HepG2 (cell line): ENCODE measurements around the gene ZCWPW2. TPM values are rescaled to one million over a fixed set of nuclear protein-coding genes. Genes with fewer than 3 reads are reported as not detected.

Source experiments
- ATAC-seq: fragments of 200-7000 bp; cut with Tn5 transposase; 3 replicates; pipeline ENCODE4 v1.9.1; 2020; ENCODE audit warnings: mild to moderate bottlenecking, moderate library complexity
- BruUV-seq: library from RNA; stranded (reverse); fragments of 400-500 nt; replicated peaks from 2 replicates; lab custom pipeline; 2021; lab: Mats Ljungman, UMichigan
- CTCF ChIA-PET: fragments of 300-600 bp; formaldehyde crosslinking; extraction: SDS; loops from one replicate; lab custom pipeline; 2021; ENCODE audit warnings: low total read pairs, inconsistent platforms, low intra/inter-chr PET ratio; lab: Yijun Ruan, JAX
- POLR2A ChIA-PET: fragments of 350-600 bp; sonication (Branson Sonifier 250); formaldehyde crosslinking; loops from one replicate; lab custom pipeline; 2020; ENCODE audit warnings: antibody characterized with exemption, inconsistent platforms; lab: Yijun Ruan, JAX
- DNase-seq: peaks from one replicate; pipeline ENCODE4 v3.0.0-alpha.2; 2015; ENCODE audit warnings: low spot score
- FAIRE-seq: peaks from 3 replicates; lab custom pipeline; 2011; peaks lifted over from hg19 to GRCh38; lab: Jason Lieb, UNC
- H2AFZ ChIP-seq: one replicate; pipeline ENCODE4 v1.6.1; 2011; ENCODE audit warnings: low read length, inconsistent platforms
- H3K27ac ChIP-seq: fragments of 300-600 bp; 3 replicates; pipeline ENCODE4 v1.8.0; 2011; ENCODE audit warnings: mixed run types, mild to moderate bottlenecking, mixed read lengths, low read length, inconsistent platforms; ENCODE audit not compliant: insufficient read depth; ENCODE audit errors: extremely low read length
- H3K27me3 ChIP-seq, 2 experiments: fragments of 200-600 bp in 1 of 2; 2 replicates in 1 of 2; 3 replicates in 1 of 2; pipeline versions ENCODE4 v1.6.0 to v1.8.0; 2011; ENCODE audit warnings: low read length in 2 of 2, mild to moderate bottlenecking in 2 of 2, moderate library complexity in 2 of 2, inconsistent platforms in 1 of 2; ENCODE audit not compliant: insufficient read depth in 2 of 2, control insufficient read depth in 1 of 2
- H3K36me3 ChIP-seq, 2 experiments: fragments of 200-600 bp in 1 of 2; replicated peaks in 1 of 2; 2 replicates in 1 of 2; 3 replicates in 1 of 2; pipeline versions ENCODE4 v1.5.1 to v1.8.0; 2011; ENCODE audit warnings: low read length in 2 of 2, inconsistent platforms in 1 of 2; ENCODE audit not compliant: insufficient read depth in 2 of 2, control insufficient read depth in 1 of 2
- H3K4me1 ChIP-seq: 2 replicates; pipeline ENCODE4 v1.5.1; 2012; ENCODE audit warnings: low read length, inconsistent platforms; ENCODE audit not compliant: insufficient read depth
- H3K4me2 ChIP-seq: 2 replicates; pipeline ENCODE4 v1.6.0; 2011; ENCODE audit warnings: low read depth, low read length, inconsistent platforms
- H3K4me3 ChIP-seq, 3 experiments: fragments of 200-600 bp in 1 of 3; sonication (generic), shearing (Covaris generic) in 1 of 3; replicated peaks in 1 of 3; 2 replicates each; pipeline ENCODE4 v1.5.1; 2011 to 2016; ENCODE audit warnings: low read length in 3 of 3, inconsistent platforms in 2 of 3, low read depth in 2 of 3, mild to moderate bottlenecking in 2 of 3, control low read depth in 1 of 3, mixed read lengths in 1 of 3; ENCODE audit not compliant: insufficient read depth in 1 of 3
- H3K79me2 ChIP-seq: one replicate; pipeline ENCODE4 v1.6.1; 2011; ENCODE audit warnings: low read length, inconsistent platforms; ENCODE audit not compliant: insufficient read depth
- H3K9ac ChIP-seq: 2 replicates; pipeline ENCODE4 v1.6.0; 2011; ENCODE audit warnings: mild to moderate bottlenecking, low read depth, low read length, inconsistent platforms; ENCODE audit not compliant: insufficient read depth
- H3K9me3 ChIP-seq: 2 replicates; pipeline ENCODE4 v1.5.1; 2012; ENCODE audit warnings: mild to moderate bottlenecking, low read length
- H4K20me1 ChIP-seq: 2 replicates; pipeline ENCODE4 v1.6.0; 2011; ENCODE audit warnings: inconsistent platforms, mild to moderate bottlenecking, low read length, moderate library complexity; ENCODE audit not compliant: insufficient read depth
- ARHGAP35 ChIP-seq: sonication (generic); formaldehyde crosslinking; IDR thresholded peaks from 2 replicates; pipeline ENCODE4 v1.9.0; 2022; ENCODE audit warnings: mild to moderate bottlenecking, inconsistent platforms, moderate library complexity, missing genetic modification reagents, borderline replicate concordance
- CBX1 ChIP-seq: IDR thresholded peaks from one replicate; pipeline ENCODE4 v1.6.1; 2016; ENCODE audit warnings: antibody characterized with exemption, low read depth
- FIP1L1 ChIP-seq: fragments of 200-400 bp; formaldehyde crosslinking; IDR thresholded peaks from 2 replicates; pipeline ENCODE4 v1.6.1; 2018; ENCODE audit warnings: low read depth, mild to moderate bottlenecking, low read length, moderate library complexity, borderline replicate concordance; ENCODE audit not compliant: insufficient read depth
- FLYWCH1 ChIP-seq: sonication (generic); formaldehyde crosslinking; IDR thresholded peaks from 2 replicates; pipeline ENCODE4 v1.8.1; 2023; ENCODE audit warnings: mild to moderate bottlenecking, missing genetic modification reagents
- KLF16 ChIP-seq, 2 experiments: sonication (generic) in 1 of 2; formaldehyde crosslinking in 1 of 2; IDR thresholded peaks; 2 replicates each; pipeline versions ENCODE4 v1.6.1 to v1.8.0; 2016 to 2023; ENCODE audit warnings: missing genetic modification reagents in 2 of 2, missing compliant biosample characterization in 1 of 2
- LBX2 ChIP-seq: sonication (generic); formaldehyde crosslinking; IDR thresholded peaks from 2 replicates; pipeline ENCODE4 v1.5.0; 2020; ENCODE audit warnings: missing genetic modification reagents, mild to moderate bottlenecking, borderline replicate concordance
- SMAD1 ChIP-seq: sonication (generic); formaldehyde crosslinking; IDR thresholded peaks from 2 replicates; pipeline ENCODE4 v1.4.0; 2020; ENCODE audit warnings: missing genetic modification reagents, low read depth, mild to moderate bottlenecking, borderline replicate concordance
- XBP1 ChIP-seq: sonication (generic); formaldehyde crosslinking; IDR thresholded peaks from 2 replicates; pipeline ENCODE4 v1.5.0; 2020; ENCODE audit warnings: missing genetic modification reagents
- ZBTB44 ChIP-seq: sonication (generic); formaldehyde crosslinking; IDR thresholded peaks from 2 replicates; pipeline ENCODE4 v1.4.0; 2020; ENCODE audit warnings: missing genetic modification reagents
- ZFP36L2 ChIP-seq: sonication (generic); formaldehyde crosslinking; IDR thresholded peaks from 2 replicates; pipeline ENCODE4 v1.4.0; 2020; ENCODE audit warnings: missing genetic modification reagents
- ZFP62 ChIP-seq: sonication (generic); formaldehyde crosslinking; IDR thresholded peaks from 2 replicates; pipeline ENCODE4 v1.4.0; 2020; ENCODE audit warnings: missing genetic modification reagents
- ZNF558 ChIP-seq: sonication (generic); formaldehyde crosslinking; IDR thresholded peaks from 2 replicates; pipeline ENCODE4 v1.9.0; 2022; ENCODE audit warnings: mild to moderate bottlenecking, missing genetic modification reagents, borderline replicate concordance
- ZNF704 ChIP-seq: sonication (generic); formaldehyde crosslinking; IDR thresholded peaks from 2 replicates; pipeline ENCODE4 v1.8.1; 2023; ENCODE audit warnings: mild to moderate bottlenecking, inconsistent platforms, moderate library complexity, missing genetic modification reagents, borderline replicate concordance
- WGBS: methylation state at CpG from one replicate; pipeline ENCODE4 v1.1.6; 2017; ENCODE audit warnings: low lambda C conversion rate; 5-methylcytosine and 5-hydroxymethylcytosine counted together
- in situ Hi-C: cut with HindIII; loops from 2 replicates; pipeline ENCODE4 v1.10.0; 2017; ENCODE audit warnings: low pct_unique_long_range_greater_than_20kb; ENCODE audit not compliant: extremely low pct_ligation_motif_present
- intact Hi-C: fragments of 100-400 bp; cut with micrococcal nuclease; formaldehyde crosslinking; loops from one replicate; pipeline ENCODE4 v1.10.0; 2022; ENCODE audit not compliant: unreplicated experiment
- polyA plus RNA-seq, 8 experiments: library from polyadenylated mRNA; depleted of rRNA in 3 of 8; stranded (reverse) in 7 of 8; unstranded in 1 of 8; fragments of >200 nt; fragmentation: Illumina TruSeq in 4 of 8; extraction: Trizol in 4 of 8; gene quantifications; 2 replicates each; pipeline versions ENCODE4 v1.2.1 to v1.2.3, GENCODE V29; 2011 to 2016; ENCODE audit warnings: low read depth in 4 of 8, missing spikeins in 1 of 8, mixed read lengths in 1 of 8; ENCODE audit not compliant: insufficient read depth in 1 of 8
- total RNA-seq, 5 experiments: library from RNA; depleted of rRNA; stranded (reverse); fragments of >200 nt; fragmentation: Illumina TruSeq; extraction: Trizol; gene quantifications; 2 replicates each; pipeline ENCODE4 v1.2.3, GENCODE V29; 2016; ENCODE audit warnings: low read depth in 1 of 5
- TF ChIP-seq, protein P1 (sequence below): sonication (generic); formaldehyde crosslinking; IDR thresholded peaks from 2 replicates; pipeline ENCODE4 v1.4.0; 2020; ENCODE audit warnings: mild to moderate bottlenecking, missing genetic modification reagents, borderline replicate concordance

ZCWPW2 gene
- total and polyA plus RNA-seq, 2 of the 13 experiments (the other 11 are each of a cell fraction or from before 2014, with no cell fraction given): 0.17 to 0.53 TPM

DNA sequence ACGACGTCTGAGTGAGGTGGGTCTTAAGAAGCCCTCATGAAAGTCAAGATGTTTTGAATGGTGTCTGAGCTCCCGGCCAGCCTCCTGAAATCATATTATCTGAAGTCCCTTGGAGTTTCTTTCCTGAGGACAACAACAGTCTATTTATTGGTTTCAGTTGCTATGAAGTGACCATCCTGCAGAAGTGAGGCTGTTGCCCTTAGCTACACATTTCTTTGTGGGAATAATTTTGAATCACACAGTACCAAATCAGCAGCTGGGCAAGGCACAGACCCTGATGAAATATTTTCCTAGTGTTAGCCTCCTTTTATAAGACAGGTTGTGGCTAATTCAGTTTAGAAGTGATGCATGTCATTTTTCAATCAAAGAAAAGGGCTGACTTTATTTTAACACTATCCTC is 220.8 kb downstream of the ZCWPW2 start:
- DNase-seq (no peak), FAIRE-seq (no peak), ATAC-seq (no peak)
- intact Hi-C loops: no loop called here
- H3K4me3 ChIP-seq: no peak overlapping the region
- no peaks in the 10 kb centered on the region for H3K36me3 ChIP-seq
- CTCF ChIA-PET: no interaction called here
- H3K79me2 ChIP-seq: no peaks in the 10 kb centered on the region
- in situ Hi-C loops: no loop called here
- no peak overlapping the region for H3K27ac ChIP-seq
- no peak overlapping the region for H2AFZ ChIP-seq
- no peaks in the 10 kb centered on the region for H3K4me1 ChIP-seq
- TF ChIP-seq FLYWCH1 (CRISPR knock-in tag): no peak
- POLR2A ChIA-PET: no interaction called here
- 0% methylated on average over 3 of the region's 3 CpGs for WGBS
- no peak overlapping the region for H3K4me2 ChIP-seq
- H3K9ac ChIP-seq: no peak overlapping the region
- H4K20me1 ChIP-seq: no peaks in the 10 kb centered on the region
- H3K27me3 ChIP-seq: peaks cover 0 to under 1% of the 10 kb centered on the region in 2 experiments; a peak in 1 of 5 replicates
- no peaks in the 10 kb centered on the region for H3K9me3 ChIP-seq
- no TSS peak for BruUV-seq

GRCh38 chr3:28574036-28574435 is 225.5 kb downstream of the ZCWPW2 start:
- no peak for FAIRE-seq
- H3K27me3 ChIP-seq: peaks cover 1 to 14% of the 10 kb centered on the region in 2 experiments; a peak in 2 of 5 replicates
- CTCF ChIA-PET: no interaction called here
- no peak for TF ChIP-seq LBX2 (CRISPR knock-in tag)
- no peak for TF ChIP-seq SMAD1
- TF ChIP-seq ZNF704 (CRISPR knock-in tag): no peak
- TF ChIP-seq ZNF558 (CRISPR knock-in tag): no peak
- TF ChIP-seq KLF16 (CRISPR knock-in tag; IDR thresholded peaks at IDR 0.05): no peak
- no peak for TF ChIP-seq CBX1
- TF ChIP-seq, protein P1, sequence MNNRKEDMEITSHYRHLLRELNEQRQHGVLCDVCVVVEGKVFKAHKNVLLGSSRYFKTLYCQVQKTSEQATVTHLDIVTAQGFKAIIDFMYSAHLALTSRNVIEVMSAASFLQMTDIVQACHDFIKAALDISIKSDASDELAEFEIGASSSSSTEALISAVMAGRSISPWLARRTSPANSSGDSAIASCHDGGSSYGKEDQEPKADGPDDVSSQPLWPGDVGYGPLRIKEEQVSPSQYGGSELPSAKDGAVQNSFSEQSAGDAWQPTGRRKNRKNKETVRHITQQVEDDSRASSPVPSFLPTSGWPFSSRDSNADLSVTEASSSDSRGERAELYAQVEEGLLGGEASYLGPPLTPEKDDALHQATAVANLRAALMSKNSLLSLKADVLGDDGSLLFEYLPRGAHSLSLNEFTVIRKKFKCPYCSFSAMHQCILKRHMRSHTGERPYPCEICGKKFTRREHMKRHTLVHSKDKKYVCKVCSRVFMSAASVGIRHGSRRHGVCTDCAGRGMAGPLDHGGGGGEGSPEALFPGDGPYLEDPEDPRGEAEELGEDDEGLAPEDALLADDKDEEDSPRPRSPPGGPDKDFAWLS (CRISPR knock-in tag): no peak
- no peak for TF ChIP-seq ARHGAP35
- no peak for TF ChIP-seq ZFP36L2 (CRISPR knock-in tag)
- TF ChIP-seq XBP1 (CRISPR knock-in tag): no peak
- no peak for TF ChIP-seq ZBTB44 (CRISPR knock-in tag)
- no peak for TF ChIP-seq FIP1L1
- TF ChIP-seq ZFP62: no peak

More at GRCh38 chr3:28574036-28574435, 225.5 kb downstream of the ZCWPW2 start:
- H3K4me2 ChIP-seq: no peak overlapping the region
- H3K9me3 ChIP-seq: no peaks in the 10 kb centered on the region
- no peaks in the 10 kb centered on the region for H3K79me2 ChIP-seq
- no peak for ATAC-seq
- H2AFZ ChIP-seq: no peak overlapping the region
- no peaks in the 10 kb centered on the region for H3K4me1 ChIP-seq
- WGBS: 0% methylated on average over 5 of the region's 5 CpGs
- no peaks in the 10 kb centered on the region for H4K20me1 ChIP-seq
- no peak for DNase-seq
- intact Hi-C loops (no loop called here), in situ Hi-C loops (no loop called here)
- H3K9ac ChIP-seq: no peak overlapping the region
- H3K27ac ChIP-seq: no peak overlapping the region
- POLR2A ChIA-PET: no interaction called here
- BruUV-seq: no TSS peak
- H3K4me3 ChIP-seq: no peak overlapping the region
- no peaks in the 10 kb centered on the region for H3K36me3 ChIP-seq
